ENCODE measurements around the gene SNX30.

SNX30 gene

DNA sequence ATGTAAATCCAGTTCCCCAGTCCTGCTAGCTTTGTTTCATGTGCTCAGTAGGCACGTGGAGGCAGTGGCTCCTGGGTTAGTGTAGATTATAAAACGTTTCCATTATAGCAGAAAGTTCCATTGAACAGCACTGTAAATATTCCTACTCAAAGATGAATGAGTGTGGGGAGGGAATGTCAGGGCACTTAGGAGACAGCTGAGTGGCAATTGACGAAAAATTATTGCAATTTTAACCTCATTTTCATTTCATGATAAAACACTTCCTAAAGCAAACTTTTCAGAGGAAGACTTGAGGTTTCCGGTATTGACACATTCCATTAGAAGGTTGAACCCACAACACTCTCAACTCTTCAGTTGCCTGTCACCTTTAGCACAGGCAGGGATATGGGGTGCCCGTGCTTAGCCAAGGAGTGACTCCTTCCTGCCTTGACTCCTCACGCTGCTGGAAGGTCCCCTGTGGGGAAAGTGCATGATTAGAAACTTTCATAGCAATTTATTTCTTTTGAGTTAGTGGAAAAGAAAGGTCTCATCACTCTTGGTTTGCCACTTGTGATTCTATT lies 98.9 kb downstream of the SNX30 start:
- DNase-seq, result no peak
- H3K36me3 ChIP-seq (ENCODE audit: control insufficient read depth in 4 of 4, insufficient read depth in 4 of 4, low read length in 3 of 4), result peaks cover 0 to 9% (median 2%) of the 10 kb centered on the region in 4 experiments
- H3K27ac ChIP-seq (ENCODE audit: insufficient read depth in 1 of 2, low read depth in 1 of 2, low read length in 2 of 2, poor library complexity in 1 of 2, severe bottlenecking in 2 of 2), result no peak overlapping the region
- peaks cover 0 to 3% (median 0%) of the 10 kb centered on the region in 5 experiments for H3K27me3 ChIP-seq (replicated peaks in 2 of 5; ENCODE audit: control insufficient read depth in 4 of 5, insufficient read depth in 5 of 5, low read length in 4 of 5)
- no peak overlapping the region for H3K4me3 ChIP-seq (ENCODE audit: control insufficient read depth in 1 of 7, extremely low read depth in 1 of 7, insufficient read depth in 4 of 7, low read depth in 2 of 7, low read length in 6 of 7)
- ChIA-PET CTCF (interaction anchor here (1.5 kb wide), 1 partner anchor 54 kb away, joined by 4 read pairs; no protein-coding TSS in a partner anchor), POLR2A (no interaction called here)
- WGBS (ENCODE audit: insufficient coverage), result 90% methylated on average over 1 of the region's 6 CpGs
- no peaks in the 10 kb centered on the region for H3K9me3 ChIP-seq (ENCODE audit: control extremely low read depth in 1 of 5, control insufficient read depth in 4 of 5, insufficient read depth in 2 of 5, low read depth in 1 of 5, low read length in 4 of 5)
- H3K4me1 ChIP-seq (ENCODE audit: control extremely low read depth in 1 of 4, control insufficient read depth in 4 of 4, insufficient read depth in 4 of 4, low read length in 3 of 4), result peaks cover 0 to 20% (median 11%) of the 10 kb centered on the region in 4 experiments

GRCh38 chr9:112850840-112851239 lies 100.3 kb downstream of the SNX30 start:
- 95% methylated on average over 4 of the region's 6 CpGs for WGBS (ENCODE audit: insufficient coverage)
- Histone ChIP-seq H3K27ac (ENCODE audit: insufficient read depth in 1 of 2, low read depth in 1 of 2, low read length in 2 of 2, poor library complexity in 1 of 2, severe bottlenecking in 2 of 2) (no peak overlapping the region), H3K36me3 (ENCODE audit: control insufficient read depth in 4 of 4, insufficient read depth in 4 of 4, low read length in 3 of 4) (peaks cover 0 to 6% (median 2%) of the 10 kb centered on the region in 4 experiments), H3K9me3 (ENCODE audit: control extremely low read depth in 1 of 5, control insufficient read depth in 4 of 5, insufficient read depth in 2 of 5, low read depth in 1 of 5, low read length in 4 of 5) (no peaks in the 10 kb centered on the region), H3K27me3 (replicated peaks in 2 of 5; ENCODE audit: control insufficient read depth in 4 of 5, insufficient read depth in 5 of 5, low read length in 4 of 5) (peaks cover 0 to 3% (median 0%) of the 10 kb centered on the region in 5 experiments), H3K4me3 (ENCODE audit: control insufficient read depth in 1 of 7, extremely low read depth in 1 of 7, insufficient read depth in 4 of 7, low read depth in 2 of 7, low read length in 6 of 7) (no peak overlapping the region), H3K4me1 (ENCODE audit: control extremely low read depth in 1 of 4, control insufficient read depth in 4 of 4, insufficient read depth in 4 of 4, low read length in 3 of 4) (peaks cover 0 to 17% (median 7%) of the 10 kb centered on the region in 4 experiments)
- ChIA-PET POLR2A (no interaction called here), CTCF (no interaction called here)
- DNase-seq, result no peak

- no peak overlapping the region for H3K4me3 ChIP-seq (ENCODE audit: control insufficient read depth in 1 of 7, extremely low read depth in 1 of 7, insufficient read depth in 4 of 7, low read depth in 2 of 7, low read length in 6 of 7)
- ChIA-PET POLR2A (no interaction called here), CTCF (interaction anchor here (0.8 to 1.3 kb wide), 2 partner anchors 34 to 50 kb away, joined by 3 read pairs; no protein-coding TSS in a partner anchor)
- no peak for DNase-seq
- H3K9me3 ChIP-seq (ENCODE audit: control extremely low read depth in 1 of 5, control insufficient read depth in 4 of 5, insufficient read depth in 2 of 5, low read depth in 1 of 5, low read length in 4 of 5), result no peaks in the 10 kb centered on the region
- peaks cover 0 to 6% (median 2%) of the 10 kb centered on the region in 4 experiments for H3K36me3 ChIP-seq (ENCODE audit: control insufficient read depth in 4 of 4, insufficient read depth in 4 of 4, low read length in 3 of 4)
- peaks cover 0 to 3% (median 0%) of the 10 kb centered on the region in 5 experiments for H3K27me3 ChIP-seq (replicated peaks in 2 of 5; ENCODE audit: control insufficient read depth in 4 of 5, insufficient read depth in 5 of 5, low read length in 4 of 5)
- no peak overlapping the region for H3K27ac ChIP-seq (ENCODE audit: insufficient read depth in 1 of 2, low read depth in 1 of 2, low read length in 2 of 2, poor library complexity in 1 of 2, severe bottlenecking in 2 of 2)
- H3K4me1 ChIP-seq (ENCODE audit: control extremely low read depth in 1 of 4, control insufficient read depth in 4 of 4, insufficient read depth in 4 of 4, low read length in 3 of 4), result peaks cover 0 to 19% (median 6%) of the 10 kb centered on the region in 4 experiments
- WGBS (ENCODE audit: insufficient coverage), result 92% methylated on average over 11 of the region's 13 CpGs
Observed at GRCh38 chr9:112852741-112853504, 102.4 kb downstream of the SNX30 start.

GRCh38 chr9:112853882-112854585 lies 103.5 kb downstream of the SNX30 start:
- Histone ChIP-seq H3K4me1 (ENCODE audit: control extremely low read depth in 1 of 4, control insufficient read depth in 4 of 4, insufficient read depth in 4 of 4, low read length in 3 of 4) (peaks cover 0 to 20% (median 6%) of the 10 kb centered on the region in 4 experiments), H3K9me3 (ENCODE audit: control extremely low read depth in 1 of 5, control insufficient read depth in 4 of 5, insufficient read depth in 2 of 5, low read depth in 1 of 5, low read length in 4 of 5) (no peaks in the 10 kb centered on the region), H3K36me3 (ENCODE audit: control insufficient read depth in 4 of 4, insufficient read depth in 4 of 4, low read length in 3 of 4) (peaks cover 0 to 6% (median 2%) of the 10 kb centered on the region in 4 experiments), H3K4me3 (ENCODE audit: control insufficient read depth in 1 of 7, extremely low read depth in 1 of 7, insufficient read depth in 4 of 7, low read depth in 2 of 7, low read length in 6 of 7) (no peak overlapping the region), H3K27ac (ENCODE audit: insufficient read depth in 1 of 2, low read depth in 1 of 2, low read length in 2 of 2, poor library complexity in 1 of 2, severe bottlenecking in 2 of 2) (no peak overlapping the region), H3K27me3 (replicated peaks in 2 of 5; ENCODE audit: control insufficient read depth in 4 of 5, insufficient read depth in 5 of 5, low read length in 4 of 5) (peaks cover 0 to 3% (median 0%) of the 10 kb centered on the region in 5 experiments)
- CTCF ChIA-PET, result no interaction called here
- POLR2A ChIA-PET, result no interaction called here
- 94% methylated on average over 13 of the region's 13 CpGs for WGBS (ENCODE audit: insufficient coverage)
- DNase-seq, result no peak

DNA sequence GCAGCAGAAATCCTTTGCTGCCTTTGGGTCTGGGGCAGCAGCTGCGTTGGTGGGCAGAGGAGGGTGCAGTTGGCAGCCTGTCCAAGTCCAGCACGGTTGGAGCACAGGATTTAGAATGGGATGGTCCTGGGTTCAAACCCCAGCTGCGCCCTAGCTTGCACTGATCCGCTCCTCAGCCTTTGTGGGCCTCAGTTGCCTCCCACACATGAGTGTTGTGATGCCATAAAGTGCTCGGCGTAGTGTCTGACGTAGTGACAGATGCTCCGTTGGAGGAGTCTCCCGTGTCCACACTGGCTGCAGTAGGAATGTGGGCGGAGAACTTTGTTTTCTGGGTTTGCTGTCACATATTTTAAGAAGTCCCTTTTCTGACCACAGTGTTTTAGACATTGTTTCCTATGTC lies 104.1 kb downstream of the SNX30 start:
- no peaks in the 10 kb centered on the region for H3K9me3 ChIP-seq (ENCODE audit: control extremely low read depth in 1 of 5, control insufficient read depth in 4 of 5, insufficient read depth in 2 of 5, low read depth in 1 of 5, low read length in 4 of 5)
- peaks cover 0 to 6% (median 2%) of the 10 kb centered on the region in 4 experiments for H3K36me3 ChIP-seq (ENCODE audit: control insufficient read depth in 4 of 4, insufficient read depth in 4 of 4, low read length in 3 of 4)
- H3K27me3 ChIP-seq (replicated peaks in 2 of 5; ENCODE audit: control insufficient read depth in 4 of 5, insufficient read depth in 5 of 5, low read length in 4 of 5), result peaks cover 0 to 3% (median 0%) of the 10 kb centered on the region in 5 experiments
- CTCF ChIA-PET, result no interaction called here
- 100% methylated on average over 9 of the region's 10 CpGs for WGBS (ENCODE audit: insufficient coverage)
- H3K4me3 ChIP-seq (ENCODE audit: control insufficient read depth in 1 of 7, extremely low read depth in 1 of 7, insufficient read depth in 4 of 7, low read depth in 2 of 7, low read length in 6 of 7), result no peak overlapping the region
- no peak for DNase-seq
- H3K4me1 ChIP-seq (ENCODE audit: control extremely low read depth in 1 of 4, control insufficient read depth in 4 of 4, insufficient read depth in 4 of 4, low read length in 3 of 4), result peaks cover 0 to 22% (median 5%) of the 10 kb centered on the region in 4 experiments
- POLR2A ChIA-PET, result no interaction called here
- no peak overlapping the region for H3K27ac ChIP-seq (ENCODE audit: insufficient read depth in 1 of 2, low read depth in 1 of 2, low read length in 2 of 2, poor library complexity in 1 of 2, severe bottlenecking in 2 of 2)

- WGBS (ENCODE audit: insufficient coverage), result 100% methylated on average over 6 of the region's 8 CpGs
- no peak overlapping the region for H3K27ac ChIP-seq (ENCODE audit: insufficient read depth in 1 of 2, low read depth in 1 of 2, low read length in 2 of 2, poor library complexity in 1 of 2, severe bottlenecking in 2 of 2)
- peaks cover 0 to 3% (median 1%) of the 10 kb centered on the region in 4 experiments for H3K36me3 ChIP-seq (ENCODE audit: control insufficient read depth in 4 of 4, insufficient read depth in 4 of 4, low read length in 3 of 4)
- CTCF ChIA-PET, result interaction anchor here (1.4 to 2.5 kb wide), 3 partner anchors 10 to 47 kb away, joined by 3 to 12 read pairs (median 6); no protein-coding TSS in a partner anchor
- H3K4me1 ChIP-seq (ENCODE audit: control extremely low read depth in 1 of 4, control insufficient read depth in 4 of 4, insufficient read depth in 4 of 4, low read length in 3 of 4), result peaks cover 3 to 36% (median 10%) of the 10 kb centered on the region in 4 experiments
- POLR2A ChIA-PET, result no interaction called here
- H3K9me3 ChIP-seq (ENCODE audit: control extremely low read depth in 1 of 5, control insufficient read depth in 4 of 5, insufficient read depth in 2 of 5, low read depth in 1 of 5, low read length in 4 of 5), result no peaks in the 10 kb centered on the region
- H3K27me3 ChIP-seq (replicated peaks in 2 of 5; ENCODE audit: control insufficient read depth in 4 of 5, insufficient read depth in 5 of 5, low read length in 4 of 5), result no peaks in the 10 kb centered on the region
- no peak overlapping the region for H3K4me3 ChIP-seq (ENCODE audit: control insufficient read depth in 1 of 7, extremely low read depth in 1 of 7, insufficient read depth in 4 of 7, low read depth in 2 of 7, low read length in 6 of 7)
- DNase-seq, result no peak
Observed at GRCh38 chr9:112856200-112856599, 105.6 kb downstream of the SNX30 start.

Data from common myeloid progenitor, CD34-positive (primary cell).